Parathyroid adenoma (tissue), 2 donors: Measurements from ENCODE around the gene ZC3H12C.
A peak's percentile ranks its signal among the peaks of the same experiment; 100 is the strongest.

Experiments used
- H2AFZ ChIP-seq: fragments of 300-600 bp; sonication (generic); one replicate; pipeline ENCODE4 v1.7.0; 2017; ENCODE audit warnings: antibody characterized with exemption, mild to moderate bottlenecking
- H3K27ac ChIP-seq: fragments of 300-600 bp; sonication (generic); one replicate; pipeline ENCODE4 v1.7.0; 2017
- H3K27me3 ChIP-seq: fragments of 300-600 bp; sonication (generic); one replicate; pipeline ENCODE4 v1.7.0; 2017; ENCODE audit warnings: low read length; ENCODE audit not compliant: control insufficient read depth, insufficient read depth
- H3K36me3 ChIP-seq: fragments of 300-600 bp; sonication (generic); one replicate; pipeline ENCODE4 v1.7.0; 2017; ENCODE audit warnings: low read length; ENCODE audit not compliant: control insufficient read depth, insufficient read depth
- H3K4me1 ChIP-seq: fragments of 300-600 bp; sonication (generic); one replicate; pipeline ENCODE4 v1.7.0; 2017; ENCODE audit warnings: control low read depth
- H3K4me2 ChIP-seq: fragments of 300-600 bp; sonication (generic); one replicate; pipeline ENCODE4 v1.7.0; 2017; ENCODE audit warnings: low read length
- H3K4me3 ChIP-seq: fragments of 300-600 bp; sonication (generic); one replicate; pipeline ENCODE4 v1.7.0; 2017; ENCODE audit warnings: low read depth, low read length
- H3K79me2 ChIP-seq: fragments of 300-600 bp; sonication (generic); one replicate; pipeline ENCODE4 v1.7.0; 2017; ENCODE audit warnings: control low read depth
- H3K9ac ChIP-seq: fragments of 300-600 bp; sonication (generic); one replicate; pipeline ENCODE4 v1.7.0; 2017; ENCODE audit warnings: mild to moderate bottlenecking
- H3K9me3 ChIP-seq: fragments of 300-600 bp; sonication (generic); one replicate; pipeline ENCODE4 v1.7.0; 2017; ENCODE audit warnings: low read length; ENCODE audit not compliant: control insufficient read depth
- TF ChIP-seq, protein P1 (sequence below): fragments of 300-600 bp; sonication (generic); IDR thresholded peaks from one replicate; pipeline ENCODE4 v1.7.0; 2017; ENCODE audit warnings: antibody characterized with exemption, mild to moderate bottlenecking
- donor health status: primary hyperparathyroidism.

ZC3H12C gene

GRCh38 chr11:110092111-110092514 is 1.1 kb upstream of the ZC3H12C start:
- TF ChIP-seq, protein P1, sequence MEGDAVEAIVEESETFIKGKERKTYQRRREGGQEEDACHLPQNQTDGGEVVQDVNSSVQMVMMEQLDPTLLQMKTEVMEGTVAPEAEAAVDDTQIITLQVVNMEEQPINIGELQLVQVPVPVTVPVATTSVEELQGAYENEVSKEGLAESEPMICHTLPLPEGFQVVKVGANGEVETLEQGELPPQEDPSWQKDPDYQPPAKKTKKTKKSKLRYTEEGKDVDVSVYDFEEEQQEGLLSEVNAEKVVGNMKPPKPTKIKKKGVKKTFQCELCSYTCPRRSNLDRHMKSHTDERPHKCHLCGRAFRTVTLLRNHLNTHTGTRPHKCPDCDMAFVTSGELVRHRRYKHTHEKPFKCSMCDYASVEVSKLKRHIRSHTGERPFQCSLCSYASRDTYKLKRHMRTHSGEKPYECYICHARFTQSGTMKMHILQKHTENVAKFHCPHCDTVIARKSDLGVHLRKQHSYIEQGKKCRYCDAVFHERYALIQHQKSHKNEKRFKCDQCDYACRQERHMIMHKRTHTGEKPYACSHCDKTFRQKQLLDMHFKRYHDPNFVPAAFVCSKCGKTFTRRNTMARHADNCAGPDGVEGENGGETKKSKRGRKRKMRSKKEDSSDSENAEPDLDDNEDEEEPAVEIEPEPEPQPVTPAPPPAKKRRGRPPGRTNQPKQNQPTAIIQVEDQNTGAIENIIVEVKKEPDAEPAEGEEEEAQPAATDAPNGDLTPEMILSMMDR: no peak
- peak overlapping the region; percentile 76 for H2AFZ ChIP-seq

DNA sequence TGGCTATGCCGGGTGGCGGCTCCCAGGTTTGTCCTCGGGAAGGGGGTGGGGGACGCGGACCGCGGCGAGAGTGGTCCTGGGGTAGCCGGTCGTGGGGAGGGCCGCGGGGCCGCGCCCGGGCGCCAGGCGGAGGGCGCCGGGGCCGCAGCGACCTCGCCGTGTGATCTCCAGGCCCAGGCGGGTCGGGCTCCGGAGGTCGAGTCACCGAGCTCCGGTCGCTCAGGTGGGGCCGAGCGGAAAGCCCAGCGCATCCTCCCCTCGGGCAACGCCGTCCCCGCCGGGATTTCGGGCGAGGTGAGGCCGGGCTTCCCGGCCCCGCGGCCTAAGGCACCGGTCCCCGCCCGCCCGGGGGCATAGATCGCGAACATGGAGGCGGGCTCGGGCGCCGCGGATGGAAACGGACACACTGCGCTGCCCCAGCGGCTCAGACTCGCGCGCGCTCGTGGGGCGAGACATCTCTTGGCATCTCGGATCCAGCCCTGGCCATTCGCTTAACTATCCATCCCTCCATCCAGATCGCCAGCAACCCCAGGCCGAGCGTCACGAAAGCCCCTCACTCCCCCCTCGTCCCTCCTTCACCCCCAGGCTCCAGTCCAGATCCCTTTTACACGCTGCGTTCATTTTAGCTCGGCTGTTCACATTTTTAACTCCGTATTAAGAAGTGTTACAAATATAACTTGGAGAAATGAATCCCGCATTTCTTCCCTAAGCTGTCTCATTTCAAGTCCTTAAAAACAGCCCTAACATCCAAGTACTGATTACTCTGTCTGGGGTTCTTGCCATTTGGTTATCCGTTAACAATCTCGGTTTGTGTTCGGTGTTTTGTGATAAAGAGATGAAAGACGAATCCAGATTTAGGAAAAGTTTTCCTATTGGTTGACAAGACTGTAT is 460 bp downstream of the ZC3H12C start:
- Histone ChIP-seq H2AFZ (peak overlapping the region; percentile 84), H3K4me1 (peaks cover 3% of the 10 kb centered on the region)
- TF ChIP-seq, protein P1: no peak

More at GRCh38 chr11:110092111-110092514, 1.1 kb upstream of the ZC3H12C start:
- H3K27me3 ChIP-seq: no peaks in the 10 kb centered on the region
- peak overlapping the region; percentile 39 for H3K4me2 ChIP-seq
- H3K9ac ChIP-seq: no peak overlapping the region
- peaks cover 2% of the 10 kb centered on the region for H3K79me2 ChIP-seq
- no peaks in the 10 kb centered on the region for H3K9me3 ChIP-seq
- H3K4me3 ChIP-seq: peak overlapping the region; percentile 59
- H3K27ac ChIP-seq: peak overlapping the region; percentile 80
- H3K4me1 ChIP-seq: peaks cover 3% of the 10 kb centered on the region
- no peaks in the 10 kb centered on the region for H3K36me3 ChIP-seq

GRCh38 chr11:110094298-110095285 is 1.4 kb downstream of the ZC3H12C start:
- Histone ChIP-seq H3K27me3 (no peaks in the 10 kb centered on the region), H3K36me3 (no peaks in the 10 kb centered on the region), H3K27ac (peak overlapping the region; percentile 87), H3K4me2 (peak overlapping the region; percentile 25), H3K4me3 (peak overlapping the region; percentile 57), H2AFZ (peak overlapping the region; percentile 84), H3K79me2 (peaks cover 9% of the 10 kb centered on the region), H3K9me3 (no peaks in the 10 kb centered on the region), H3K4me1 (peaks cover 3% of the 10 kb centered on the region), H3K9ac (no peak overlapping the region)
- TF ChIP-seq, protein P1: no peak

More for the DNA sequence above, 460 bp downstream of the ZC3H12C start:
- Histone ChIP-seq H3K79me2 (peaks cover 9% of the 10 kb centered on the region), H3K27ac (peak overlapping the region; percentile 87), H3K4me3 (peak overlapping the region; percentile 57), H3K9ac (no peak overlapping the region), H3K9me3 (no peaks in the 10 kb centered on the region), H3K36me3 (no peaks in the 10 kb centered on the region), H3K4me2 (peak overlapping the region; percentile 25), H3K27me3 (no peaks in the 10 kb centered on the region)

- Histone ChIP-seq H3K9ac (no peak overlapping the region), H3K36me3 (no peaks in the 10 kb centered on the region), H3K27ac (no peak overlapping the region), H3K9me3 (no peaks in the 10 kb centered on the region), H3K4me2 (no peak overlapping the region), H3K27me3 (no peaks in the 10 kb centered on the region), H3K4me3 (no peak overlapping the region), H3K4me1 (peaks cover 3% of the 10 kb centered on the region), H2AFZ (no peak overlapping the region), H3K79me2 (peaks cover 9% of the 10 kb centered on the region)
- TF ChIP-seq, protein P1: no peak
These were observed 2.4 kb downstream of the ZC3H12C start for GRCh38 chr11:110095554-110095953.
